Right lobe of liver (tissue), 6 donors: ENCODE measurements around the gene VASN. TPM values are rescaled to one million over a fixed set of nuclear protein-coding genes. Genes with fewer than 3 reads are reported as not detected.
A peak's percentile ranks its signal among the peaks of the same experiment; 100 is the strongest.

Source experiments
- ATAC-seq, 4 donors: fragments of 200-7000 bp; cut with Tn5 transposase; one replicate each; pipeline ENCODE4 v1.9.1; 2020; ENCODE audit warnings: mild to moderate bottlenecking in 4 of 4, moderate library complexity in 4 of 4
- DNase-seq, 3 donors: peaks; one replicate each; pipeline ENCODE4 v3.0.0-alpha.2; 2020
- H3K27ac ChIP-seq, 3 donors: fragments of 200-600 bp; one replicate each; pipeline ENCODE4 v1.8.0; 2022
- H3K27me3 ChIP-seq, 2 donors: fragments of 200-600 bp; one replicate each; pipeline ENCODE4 v1.8.0; 2022
- H3K36me3 ChIP-seq, 4 donors: fragments of 200-600 bp; sonication (generic) in 1 of 4; one replicate each; pipeline versions ENCODE4 v1.5.1 to v1.8.0; 2017 to 2022; ENCODE audit warnings: control low read depth in 1 of 4
- H3K4me1 ChIP-seq, 4 donors: fragments of 200-600 bp; sonication (generic) in 1 of 4; one replicate each; pipeline versions ENCODE4 v1.5.1 to v1.8.0; 2017 to 2022; ENCODE audit warnings: control low read depth in 1 of 4
- H3K4me3 ChIP-seq, 3 donors: fragments of 200-600 bp; one replicate each; pipeline ENCODE4 v1.8.0; 2022
- H3K9me3 ChIP-seq, 4 donors: fragments of 200-600 bp; sonication (generic) in 1 of 4; one replicate each; pipeline versions ENCODE4 v1.5.1 to v1.8.0; 2017 to 2022; ENCODE audit warnings: control low read depth in 1 of 4
- CTCF ChIP-seq, 4 donors: fragments of 200-600 bp in 3 of 4; fragments of 450-650 bp in 1 of 4; IDR thresholded peaks; one replicate each; pipeline versions ENCODE4 v1.5.1 to v1.8.0; 2016 to 2022; ENCODE audit warnings: antibody characterized with exemption in 4 of 4, mild to moderate bottlenecking in 2 of 4
- POLR2A ChIP-seq: fragments of 450-650 bp; IDR thresholded peaks from one replicate; pipeline ENCODE4 v1.6.1; 2017; ENCODE audit warnings: antibody characterized with exemption, mild to moderate bottlenecking
- WGBS: methylation state at CpG from one replicate; pipeline ENCODE4 v1.1.6; 2018; ENCODE audit warnings: low coverage, low lambda C conversion rate; ENCODE audit not compliant: insufficient coverage; ENCODE audit errors: missing lambda C conversion rate; 5-methylcytosine and 5-hydroxymethylcytosine counted together
- intact Hi-C, 2 donors: fragments of 100-400 bp; cut with DNase I; formaldehyde crosslinking; loops; one replicate each; pipeline versions ENCODE4 v1.11.2 to v1.14.1; 2022
- long read RNA-seq: library from polyadenylated mRNA; unstranded; transcript quantifications from one replicate; pipeline ENCODE4 v2.0.0, GENCODE V29; 2019
- total RNA-seq, 6 experiments: library from RNA; depleted of rRNA in 2 of 6; stranded (reverse); fragments of >200 nt in 2 of 6; fragmentation: NEBNext Ultra II Directional in 3 of 6; extraction: Animal tissue kit (Norgen Biotek cat#: 25700) in 3 of 6; gene quantifications; one replicate each; pipeline versions ENCODE4 v1.1.0 to v1.2.4, GENCODE V29; 2016 to 2023
- donor health status: DM: no; HTN: yes; CAD: no.
- donor health status: DM: no; HTN: no; CAD: no.
- donor health status: DM: no; HTN: no; CAD: no.
- donor health status: DM: no; HTN: yes; CAD: no.
- donor health status: DM: no; HTN: yes; CAD: no.

Gene VASN
- 10 to 100 TPM; 13.5 to 22.9 (median 16.8) TPM for total RNA-seq
- long read RNA-seq, partial matches to known transcripts, result 0 of 4 reads
- long read RNA-seq, other reads (novel, unspliced or antisense), result 3 of 4 reads

- peak; percentile 49 to 65 (median 62) for ATAC-seq
- Histone ChIP-seq H3K4me3 (peak within 1 kb of the TSS; percentile 52 to 94 (median 67)), H3K4me1 (peaks cover 0 to 57% (median 22%) of the 10 kb centered on the region in 4 donors), H3K27me3 (no peaks in the 10 kb centered on the region), H3K36me3 (no peaks in the 10 kb centered on the region), H3K9me3 (no peaks in the 10 kb centered on the region), H3K27ac (peak within 1 kb of the TSS; percentile 73 to 91 (median 87))
- WGBS, result 8% methylated on average over 9 of the region's 50 CpGs
- TF ChIP-seq POLR2A (peak; percentile 97), CTCF (IDR thresholded peaks at IDR 0.05) (no peak)
- peak; percentile 89 to 93 (median 91) for DNase-seq
- intact Hi-C loops, result no loop called here
Measured at GRCh38 chr16:4371357-4372000, at the start of gene VASN. VASN (plus strand) TSS chr16:4371848; CDS start chr16:4380878, 9,030 bp downstream.

GRCh38 chr16:4322121-4323052, 49.3 kb upstream of the VASN start:
- DNase-seq, result peak in 1 of 3 donors; percentile 18
- 52% methylated on average over 2 of the region's 30 CpGs for WGBS
- Histone ChIP-seq H3K36me3 (no peaks in the 10 kb centered on the region), H3K9me3 (no peaks in the 10 kb centered on the region), H3K4me3 (no peak overlapping the region), H3K4me1 (peaks cover 0 to 16% (median 0%) of the 10 kb centered on the region in 4 donors), H3K27me3 (no peaks in the 10 kb centered on the region), H3K27ac (no peak overlapping the region)
- TF ChIP-seq POLR2A, result no peak
- no peak for TF ChIP-seq CTCF (IDR thresholded peaks at IDR 0.05)
- no peak for ATAC-seq
- intact Hi-C loops, result no loop called here

GRCh38 chr16:4323071-4323844, 48.4 kb upstream of the VASN start:
- H3K27ac ChIP-seq, result peak overlapping the region in 1 of 3 donors; percentile 54
- no peak overlapping the region for H3K4me3 ChIP-seq
- WGBS, result no CpG with 5 or more reads among the region's 21 CpGs

More at GRCh38 chr16:4323071-4323844, 48.4 kb upstream of the VASN start:
- no peak for TF ChIP-seq CTCF (IDR thresholded peaks at IDR 0.05)
- no peak for TF ChIP-seq POLR2A
- peaks cover 0 to 9% (median 2%) of the 10 kb centered on the region in 4 donors for H3K4me1 ChIP-seq
- H3K27me3 ChIP-seq, result no peaks in the 10 kb centered on the region
- H3K36me3 ChIP-seq, result no peaks in the 10 kb centered on the region
- ATAC-seq, result no peak
- H3K9me3 ChIP-seq, result no peaks in the 10 kb centered on the region
- intact Hi-C loops, result no loop called here
- DNase-seq, result peak in 1 of 3 donors; percentile 15
